Neutrophil (primary cell): ENCODE results near the gene RIC8A.
A peak's percentile ranks its signal among the peaks of the same experiment; 100 is the strongest.

ENCODE experiments used
- H3K27ac ChIP-seq: fragments of 200-600 bp; sonication (generic); 2 replicates; pipeline ENCODE4 v1.5.1; 2016; ENCODE audit warnings: mild to moderate bottlenecking, moderate library complexity
- H3K27me3 ChIP-seq: fragments of 200-600 bp; sonication (generic); 2 replicates; pipeline ENCODE4 v1.6.0; 2016; ENCODE audit warnings: mild to moderate bottlenecking
- H3K36me3 ChIP-seq: fragments of 200-600 bp; sonication (generic); 2 replicates; pipeline ENCODE4 v1.5.1; 2017
- H3K4me1 ChIP-seq, 2 experiments: fragments of 200-600 bp in 1 of 2; sonication (generic) in 1 of 2; 1 replicate in 1 of 2; 2 replicates in 1 of 2; pipeline versions ENCODE4 v1.5.1 to v1.6.1; 2013 to 2016; ENCODE audit warnings: low read depth in 1 of 2, low read length in 1 of 2, mild to moderate bottlenecking in 1 of 2, moderate library complexity in 1 of 2; ENCODE audit not compliant: control insufficient read depth in 1 of 2, insufficient read depth in 1 of 2
- H3K4me3 ChIP-seq, 2 experiments: fragments of 200-600 bp in 1 of 2; sonication (generic) in 1 of 2; 1 replicate in 1 of 2; 2 replicates in 1 of 2; pipeline ENCODE4 v1.5.1; 2013 to 2016; ENCODE audit warnings: low read depth in 1 of 2, low read length in 1 of 2, mild to moderate bottlenecking in 1 of 2, moderate library complexity in 1 of 2
- H3K9me3 ChIP-seq: fragments of 200-600 bp; sonication (generic); 2 replicates; pipeline ENCODE4 v1.5.1; 2016
- CTCF ChIP-seq: fragments of 200-600 bp; sonication (generic); IDR thresholded peaks from 2 replicates; pipeline ENCODE4 v1.5.1; 2016; ENCODE audit warnings: antibody characterized with exemption

The RIC8A gene

DNA sequence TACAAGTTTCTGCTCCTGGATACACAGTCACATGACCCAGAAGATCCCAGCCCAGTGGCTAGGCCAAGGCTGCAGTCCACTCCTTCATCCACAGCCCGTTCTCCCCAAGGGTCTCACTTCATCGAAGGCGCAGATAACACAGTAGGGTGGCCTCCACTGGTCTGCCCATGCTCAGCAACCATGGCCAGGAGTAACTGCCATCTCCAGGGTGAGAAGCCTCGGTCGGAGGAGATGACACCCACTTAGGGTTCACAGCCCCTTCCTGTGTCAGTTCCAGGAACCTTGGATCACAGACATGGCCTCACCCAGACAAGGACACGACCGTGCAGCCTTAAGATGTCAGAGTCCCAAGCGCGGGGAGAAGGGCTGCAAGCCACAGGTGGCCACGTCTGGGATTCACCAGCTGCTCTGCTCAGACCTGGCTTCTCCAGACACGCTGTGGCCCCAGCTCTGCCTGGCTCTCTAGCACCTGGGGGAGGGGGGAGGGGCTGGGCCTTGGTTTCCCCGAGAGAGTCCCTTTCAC, 2.9 kb upstream of the RIC8A start:
- peaks cover 46% of the 10 kb centered on the region for H3K36me3 ChIP-seq
- H3K27ac ChIP-seq, result no peak overlapping the region
- TF ChIP-seq CTCF, result no peak
- H3K4me3 ChIP-seq, result no peak overlapping the region
- H3K27me3 ChIP-seq, result no peaks in the 10 kb centered on the region
- H3K4me1 ChIP-seq, result peaks cover 44 to 52% of the 10 kb centered on the region in 2 experiments
- H3K9me3 ChIP-seq, result no peaks in the 10 kb centered on the region

DNA sequence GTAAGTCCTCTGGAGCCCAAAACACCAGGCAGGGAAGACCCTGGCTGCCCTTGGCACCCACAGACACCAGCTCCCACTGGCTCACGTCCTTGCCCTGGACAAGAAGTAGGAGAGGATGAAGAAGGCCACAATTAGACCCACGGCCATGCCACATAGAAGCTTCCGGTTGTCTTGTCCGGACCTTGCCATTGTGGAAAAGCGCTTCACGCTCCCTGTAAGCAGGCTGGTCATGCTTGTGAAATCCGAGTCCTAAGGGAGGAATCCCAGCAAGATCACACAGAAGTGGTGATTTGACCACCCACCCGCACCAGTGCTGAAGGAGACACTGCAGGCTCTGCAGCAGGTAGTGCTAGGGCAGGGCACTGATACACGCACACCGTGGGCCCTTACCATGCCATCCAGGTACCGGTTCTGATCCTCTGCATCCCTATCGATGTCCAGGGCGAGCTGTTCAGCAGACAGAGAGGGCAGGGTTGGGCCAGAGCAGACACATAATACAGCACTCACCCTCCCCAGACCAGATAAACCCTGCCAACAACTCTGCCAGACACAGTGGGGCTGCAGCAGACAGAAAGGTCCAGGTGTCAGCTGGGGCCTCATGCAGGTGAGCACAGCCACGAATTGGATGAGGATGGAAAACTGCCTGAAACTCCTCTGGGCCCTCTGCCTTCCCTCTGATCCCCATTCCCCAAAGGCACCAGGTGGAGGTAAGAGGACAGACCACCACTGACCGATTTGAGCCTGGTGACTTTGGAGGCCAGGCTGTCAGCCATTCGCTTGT, 2.1 kb upstream of the RIC8A start:
- Histone ChIP-seq H3K9me3 (no peaks in the 10 kb centered on the region), H3K4me3 (no peak overlapping the region), H3K4me1 (peaks cover 52 to 58% of the 10 kb centered on the region in 2 experiments), H3K36me3 (peaks cover 49% of the 10 kb centered on the region), H3K27ac (peak overlapping the region; percentile 99), H3K27me3 (no peaks in the 10 kb centered on the region)
- TF ChIP-seq CTCF, result no peak

DNA sequence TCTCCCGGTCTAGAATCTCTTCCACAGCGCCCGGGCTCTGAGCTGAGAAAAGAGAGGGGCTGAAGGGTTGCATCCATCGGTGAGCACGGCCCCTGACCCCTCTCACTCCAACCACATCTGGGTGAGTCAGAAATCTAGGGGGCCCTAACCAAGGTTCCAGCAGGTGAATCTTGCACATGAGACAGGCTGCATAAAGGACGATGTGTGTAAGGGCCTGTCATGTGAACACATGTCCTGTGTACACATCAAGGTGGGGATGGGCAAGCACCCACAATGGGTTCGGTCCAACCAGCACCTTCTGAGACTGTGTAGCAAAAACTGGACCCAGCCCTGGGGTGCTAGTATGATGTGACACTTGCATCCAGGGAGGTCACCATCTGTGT, 1.5 kb upstream of the RIC8A start:
- Histone ChIP-seq H3K4me1 (peaks cover 53 to 58% of the 10 kb centered on the region in 2 experiments), H3K36me3 (peaks cover 49% of the 10 kb centered on the region), H3K27ac (peak overlapping the region; percentile 99), H3K27me3 (no peaks in the 10 kb centered on the region), H3K9me3 (no peaks in the 10 kb centered on the region), H3K4me3 (peak overlapping the region; percentile 95 to 97)
- no peak for TF ChIP-seq CTCF

- no peak for TF ChIP-seq CTCF
- H3K9me3 ChIP-seq, result no peaks in the 10 kb centered on the region
- H3K4me1 ChIP-seq, result peaks cover 48 to 55% of the 10 kb centered on the region in 2 experiments
- peak overlapping the region; percentile 95 to 97 for H3K4me3 ChIP-seq
- H3K27ac ChIP-seq, result peak overlapping the region; percentile 99
- H3K36me3 ChIP-seq, result peaks cover 51% of the 10 kb centered on the region
- no peaks in the 10 kb centered on the region for H3K27me3 ChIP-seq
Observed at GRCh38 chr11:206526-207207, 841 bp upstream of the RIC8A start.

DNA sequence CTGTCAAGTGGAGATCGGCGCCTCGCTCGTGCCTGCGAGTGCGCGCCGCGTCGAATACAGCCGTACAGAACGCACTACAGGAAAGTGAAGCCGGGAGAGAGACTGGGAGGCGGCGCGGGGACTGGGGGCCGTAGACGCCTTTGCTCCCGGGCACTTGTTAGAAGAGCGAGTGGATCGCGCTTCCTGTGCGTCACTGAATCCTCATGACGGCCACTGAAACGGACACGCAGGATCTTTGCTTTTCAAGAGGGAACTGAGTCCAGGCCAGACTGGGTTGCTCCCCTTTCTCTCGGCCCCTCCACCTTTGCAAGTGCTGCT, 314 bp downstream of the RIC8A start:
- Histone ChIP-seq H3K4me1 (peaks cover 36 to 43% of the 10 kb centered on the region in 2 experiments), H3K27ac (peak overlapping the region; percentile 99), H3K36me3 (peaks cover 62% of the 10 kb centered on the region), H3K27me3 (no peaks in the 10 kb centered on the region), H3K4me3 (peak overlapping the region; percentile 95 to 97), H3K9me3 (no peaks in the 10 kb centered on the region)
- no peak for TF ChIP-seq CTCF
